CD4-positive, CD25-positive, alpha-beta regulatory T cell (primary cell): ENCODE measurements around the gene FLYWCH2. TPM values are rescaled to one million over a fixed set of nuclear protein-coding genes. Genes with fewer than 3 reads are reported as not detected.

Experiments used
- ATAC-seq, 2 donors: fragments of 150-1000 bp; cut with Tn5 transposase; one replicate each; pipeline ENCODE4 v1.10.0; 2021; ENCODE audit warnings: low read depth in 2 of 2, moderate number of reproducible peaks in 2 of 2, moderate library complexity in 1 of 2
- DNase-seq, 3 donors: peaks; one replicate each; pipeline versions ENCODE4 v3.0.0 to v3.0.0-alpha.2; 2012 to 2022; ENCODE audit warnings: mixed read lengths in 1 of 3
- H3K27ac ChIP-seq: one replicate; pipeline ENCODE4 v1.7.0; 2013; ENCODE audit warnings: mild to moderate bottlenecking, low read length; ENCODE audit not compliant: insufficient read depth, poor library complexity, severe bottlenecking
- H3K27me3 ChIP-seq: one replicate; pipeline ENCODE4 v1.7.0; 2013; ENCODE audit warnings: low read length; ENCODE audit not compliant: control insufficient read depth, insufficient read depth
- H3K36me3 ChIP-seq: one replicate; pipeline ENCODE4 v1.7.0; 2013; ENCODE audit warnings: mild to moderate bottlenecking, low read length, moderate library complexity; ENCODE audit not compliant: control insufficient read depth, insufficient read depth
- H3K4me1 ChIP-seq: 2 replicates; pipeline ENCODE4 v1.7.0; 2013; ENCODE audit warnings: mild to moderate bottlenecking, low read length; ENCODE audit not compliant: insufficient read depth, control insufficient read depth, poor library complexity, severe bottlenecking
- H3K4me3 ChIP-seq: one replicate; pipeline ENCODE4 v1.7.0; 2013; ENCODE audit warnings: low read depth, mild to moderate bottlenecking, low read length, moderate library complexity
- H3K9me3 ChIP-seq, 2 experiments: 1 replicate in 1 of 2; 2 replicates in 1 of 2; pipeline ENCODE4 v1.7.0; 2013; ENCODE audit warnings: low read length in 2 of 2, mild to moderate bottlenecking in 1 of 2, moderate library complexity in 1 of 2; ENCODE audit not compliant: control insufficient read depth in 2 of 2
- H3K27ac Mint-ChIP-seq, 3 donors: one replicate each; pipeline ENCODE4 v1.8.0; 2020 to 2022; ENCODE audit warnings: mild to moderate bottlenecking in 3 of 3, mixed read lengths in 3 of 3, moderate library complexity in 2 of 3
- H3K27me3 Mint-ChIP-seq: one replicate; pipeline ENCODE4 v1.8.0; 2022; ENCODE audit warnings: mild to moderate bottlenecking, mixed read lengths
- H3K36me3 Mint-ChIP-seq: one replicate; pipeline ENCODE4 v1.8.0; 2020; ENCODE audit warnings: mixed read lengths
- H3K4me1 Mint-ChIP-seq, 4 donors: one replicate each; pipeline ENCODE4 v1.8.0; 2020 to 2022; ENCODE audit warnings: mixed read lengths in 4 of 4, mild to moderate bottlenecking in 1 of 4
- H3K4me3 Mint-ChIP-seq, 4 donors: one replicate each; pipeline ENCODE4 v1.8.0; 2020 to 2022; ENCODE audit warnings: mild to moderate bottlenecking in 4 of 4, mixed read lengths in 4 of 4, moderate library complexity in 3 of 4
- H3K9me3 Mint-ChIP-seq, 7 donors: one replicate each; pipeline ENCODE4 v1.8.0; 2020 to 2022; ENCODE audit warnings: mixed read lengths in 7 of 7, mild to moderate bottlenecking in 3 of 7, moderate library complexity in 2 of 7
- polyA plus RNA-seq, 4 donors: library from polyadenylated mRNA; unstranded; fragments of 300-500 nt; fragmentation: Illumina TruSeq; gene quantifications; one replicate each; pipeline ENCODE4 v1.2.3, GENCODE V29; 2021
- total RNA-seq: library from RNA; stranded (reverse); gene quantifications from one replicate; pipeline ENCODE4 v1.2.3, GENCODE V29; 2022

FLYWCH2 gene
- total and polyA plus RNA-seq, 5 donors from 2014 or later, result 12.8 to 27.1 (median 17.8) TPM

GRCh38 chr16:2839650-2840450, 43.2 kb upstream of the FLYWCH2 start:
- Histone ChIP-seq H3K27ac (no peak overlapping the region), H3K4me3 (no peak overlapping the region), H3K27me3 (no peaks in the 10 kb centered on the region), H3K36me3 (no peaks in the 10 kb centered on the region), H3K9me3 (no peaks in the 10 kb centered on the region), H3K4me1 (peaks cover 29% of the 10 kb centered on the region)
- H3K36me3 Mint-ChIP-seq, result no peaks in the 10 kb centered on the region
- ATAC-seq, result no peak
- no peak for DNase-seq
- peaks cover 0 to 52% (median 16%) of the 10 kb centered on the region in 4 donors for H3K4me1 Mint-ChIP-seq
- peaks cover 14% of the 10 kb centered on the region for H3K27me3 Mint-ChIP-seq
- H3K27ac Mint-ChIP-seq, result no peak overlapping the region
- peak overlapping the region in 1 of 4 donors; percentile 21 for H3K4me3 Mint-ChIP-seq
- H3K9me3 Mint-ChIP-seq, result peaks cover 0 to 3% (median 0%) of the 10 kb centered on the region in 7 donors

GRCh38 chr16:2840914-2841313, 42.1 kb upstream of the FLYWCH2 start:
- ATAC-seq (no peak), DNase-seq (no peak)
- H3K27me3 ChIP-seq, result no peaks in the 10 kb centered on the region
- H3K9me3 ChIP-seq, result no peaks in the 10 kb centered on the region
- Mint-ChIP-seq H3K4me1 (peaks cover 0 to 54% (median 16%) of the 10 kb centered on the region in 4 donors), H3K36me3 (no peaks in the 10 kb centered on the region), H3K27me3 (peaks cover 14% of the 10 kb centered on the region), H3K9me3 (peaks cover 0 to under 1% (median 0%) of the 10 kb centered on the region in 7 donors), H3K27ac (no peak overlapping the region), H3K4me3 (no peak overlapping the region)
- H3K4me3 ChIP-seq, result no peak overlapping the region
- H3K27ac ChIP-seq, result no peak overlapping the region
- H3K36me3 ChIP-seq, result no peaks in the 10 kb centered on the region
- H3K4me1 ChIP-seq, result peaks cover 29% of the 10 kb centered on the region

GRCh38 chr16:2841606-2842339, 41.2 kb upstream of the FLYWCH2 start:
- no peaks in the 10 kb centered on the region for H3K9me3 Mint-ChIP-seq
- Histone ChIP-seq H3K4me3 (peak overlapping the region; percentile 26), H3K4me1 (peaks cover 29% of the 10 kb centered on the region), H3K9me3 (no peaks in the 10 kb centered on the region), H3K27me3 (no peaks in the 10 kb centered on the region), H3K27ac (peak overlapping the region; percentile 57), H3K36me3 (no peaks in the 10 kb centered on the region)
- peak overlapping the region; percentile 42 to 89 (median 84) for H3K27ac Mint-ChIP-seq
- peaks cover 0 to 54% (median 16%) of the 10 kb centered on the region in 4 donors for H3K4me1 Mint-ChIP-seq
- ATAC-seq (no peak), DNase-seq (no peak)
- H3K4me3 Mint-ChIP-seq, result no peak overlapping the region
- H3K36me3 Mint-ChIP-seq, result no peaks in the 10 kb centered on the region
- peaks cover 14% of the 10 kb centered on the region for H3K27me3 Mint-ChIP-seq

- H3K36me3 Mint-ChIP-seq, result no peaks in the 10 kb centered on the region
Measured at GRCh38 chr16:2842340-2843000, 40.5 kb upstream of the FLYWCH2 start.

GRCh38 chr16:2843526-2843925, 39.5 kb upstream of the FLYWCH2 start:
- Histone ChIP-seq H3K9me3 (no peaks in the 10 kb centered on the region), H3K4me1 (peaks cover 29% of the 10 kb centered on the region), H3K4me3 (no peak overlapping the region), H3K27me3 (no peaks in the 10 kb centered on the region), H3K36me3 (no peaks in the 10 kb centered on the region), H3K27ac (no peak overlapping the region)
- H3K36me3 Mint-ChIP-seq, result no peaks in the 10 kb centered on the region
- ATAC-seq, result no peak
- H3K9me3 Mint-ChIP-seq, result no peaks in the 10 kb centered on the region
- no peak overlapping the region for H3K4me3 Mint-ChIP-seq
- H3K4me1 Mint-ChIP-seq, result peaks cover 0 to 46% (median 8%) of the 10 kb centered on the region in 4 donors
- peak overlapping the region in 2 of 3 donors; percentile 85 to 87 for H3K27ac Mint-ChIP-seq
- DNase-seq, result no peak
- peaks cover 9% of the 10 kb centered on the region for H3K27me3 Mint-ChIP-seq

More at GRCh38 chr16:2842340-2843000, 40.5 kb upstream of the FLYWCH2 start:
- H3K4me3 ChIP-seq, result peak overlapping the region; percentile 26
- Mint-ChIP-seq H3K4me1 (peaks cover 0 to 52% (median 14%) of the 10 kb centered on the region in 4 donors), H3K4me3 (peak overlapping the region in 2 of 4 donors; percentile 39 to 61), H3K27me3 (peaks cover 8% of the 10 kb centered on the region), H3K27ac (peak overlapping the region; percentile 84 to 95 (median 89)), H3K9me3 (no peaks in the 10 kb centered on the region)
- DNase-seq (peak; percentile 26 to 87 (median 49)), ATAC-seq (peak; percentile 36 to 51)
- no peaks in the 10 kb centered on the region for H3K27me3 ChIP-seq
- peak overlapping the region; percentile 57 for H3K27ac ChIP-seq
- peaks cover 29% of the 10 kb centered on the region for H3K4me1 ChIP-seq
- no peaks in the 10 kb centered on the region for H3K9me3 ChIP-seq
- H3K36me3 ChIP-seq, result no peaks in the 10 kb centered on the region

- no peak for ATAC-seq
- Mint-ChIP-seq H3K36me3 (no peaks in the 10 kb centered on the region), H3K4me3 (no peak overlapping the region), H3K4me1 (peaks cover 0 to 35% (median 8%) of the 10 kb centered on the region in 4 donors), H3K9me3 (no peaks in the 10 kb centered on the region), H3K27ac (peak overlapping the region in 1 of 3 donors; percentile 5), H3K27me3 (peaks cover 16% of the 10 kb centered on the region)
- no peak for DNase-seq
- Histone ChIP-seq H3K4me3 (no peak overlapping the region), H3K9me3 (no peaks in the 10 kb centered on the region), H3K4me1 (peaks cover 26% of the 10 kb centered on the region), H3K27me3 (no peaks in the 10 kb centered on the region), H3K36me3 (no peaks in the 10 kb centered on the region), H3K27ac (no peak overlapping the region)
Measured at GRCh38 chr16:2845116-2845515, 37.9 kb upstream of the FLYWCH2 start.

GRCh38 chr16:2846511-2847310, 36.3 kb upstream of the FLYWCH2 start:
- peaks cover 0 to 23% (median 7%) of the 10 kb centered on the region in 4 donors for H3K4me1 Mint-ChIP-seq
- H3K4me3 ChIP-seq, result no peak overlapping the region
- no peak overlapping the region for H3K27ac ChIP-seq
- H3K27ac Mint-ChIP-seq, result no peak overlapping the region
- H3K27me3 Mint-ChIP-seq, result peaks cover 21% of the 10 kb centered on the region
- ATAC-seq, result peak in 1 of 2 donors; percentile 11
- no peaks in the 10 kb centered on the region for H3K27me3 ChIP-seq
- H3K36me3 ChIP-seq, result no peaks in the 10 kb centered on the region
- no peaks in the 10 kb centered on the region for H3K9me3 Mint-ChIP-seq
- H3K4me1 ChIP-seq, result peaks cover 11% of the 10 kb centered on the region
- H3K4me3 Mint-ChIP-seq, result no peak overlapping the region
- no peak for DNase-seq
- no peaks in the 10 kb centered on the region for H3K9me3 ChIP-seq
- no peaks in the 10 kb centered on the region for H3K36me3 Mint-ChIP-seq
